SK-N-SH (cell line): Measurements from ENCODE around the gene CLASP1. TPM values are rescaled to one million over a fixed set of nuclear protein-coding genes. Genes with fewer than 3 reads are reported as not detected.

Source experiments
- CTCF ChIA-PET: fragments of 300-600, 350-600 bp; formaldehyde crosslinking; extraction: SDS; loops from one replicate; lab custom pipeline; 2021; lab: Yijun Ruan, JAX
- POLR2A ChIA-PET: fragments of 350-600 bp; sonication (Branson Sonifier 250); formaldehyde crosslinking; extraction: SDS; loops from one replicate; lab custom pipeline; 2020; ENCODE audit warnings: antibody characterized with exemption, inconsistent platforms; lab: Yijun Ruan, JAX
- DNase-seq: peaks from one replicate; pipeline ENCODE4 v3.0.0; 2012
- H2AFZ ChIP-seq: fragments of 200-600 bp; sonication (generic); 2 replicates; pipeline ENCODE4 v1.8.1; 2016; ENCODE audit warnings: antibody characterized with exemption, mild to moderate bottlenecking, low read depth
- H3F3A ChIP-seq: fragments of 200-600 bp; sonication (generic); replicated peaks from 2 replicates; pipeline ENCODE3; 2016; ENCODE audit warnings: antibody characterized with exemption, mild to moderate bottlenecking; ENCODE audit not compliant: insufficient read depth
- H3K27ac ChIP-seq, 2 experiments: fragments of 200-500 bp in 1 of 2; fragments of 200-600 bp in 1 of 2; sonication (Bioruptor generic) in 1 of 2; sonication (generic), shearing (Covaris generic) in 1 of 2; 2 replicates each; pipeline versions ENCODE4 v1.5.1 to v1.6.1; 2014 to 2016; ENCODE audit warnings: low read depth in 2 of 2, inconsistent platforms in 1 of 2, low read length in 1 of 2, mild to moderate bottlenecking in 1 of 2, mixed read lengths in 1 of 2
- H3K27me3 ChIP-seq: fragments of 200-600 bp; sonication (generic), shearing (Covaris generic); 2 replicates; pipeline ENCODE4 v1.6.1; 2016; ENCODE audit warnings: mixed run types; ENCODE audit not compliant: insufficient read depth
- H3K36me3 ChIP-seq, 2 experiments: fragments of 200-500 bp in 1 of 2; fragments of 200-600 bp in 1 of 2; sonication (Bioruptor generic) in 1 of 2; sonication (generic) in 1 of 2; replicated peaks in 1 of 2; 2 replicates each; pipeline versions ENCODE3 to v1.5.1; 2014 to 2016; ENCODE audit warnings: low read length in 1 of 2, mild to moderate bottlenecking in 1 of 2; ENCODE audit not compliant: insufficient read depth in 2 of 2, control insufficient read depth in 1 of 2
- H3K4me1 ChIP-seq, 2 experiments: fragments of 200-500 bp in 1 of 2; fragments of 200-600 bp in 1 of 2; sonication (Bioruptor generic) in 1 of 2; sonication (generic), shearing (Covaris generic) in 1 of 2; 2 replicates each; pipeline versions ENCODE4 v1.5.1 to v1.6.1; 2014 to 2016; ENCODE audit warnings: low read depth in 1 of 2, low read length in 1 of 2, mixed run types in 1 of 2; ENCODE audit not compliant: insufficient read depth in 2 of 2, control insufficient read depth in 1 of 2
- H3K4me2 ChIP-seq: fragments of 200-600 bp; sonication (generic), shearing (Covaris generic); 2 replicates; pipeline ENCODE4 v1.6.1; 2017; ENCODE audit warnings: mixed run types
- H3K4me3 ChIP-seq, 2 experiments: fragments of 200-500 bp in 1 of 2; fragments of 200-600 bp in 1 of 2; sonication (Bioruptor generic) in 1 of 2; sonication (generic), shearing (Covaris generic) in 1 of 2; 2 replicates each; pipeline versions ENCODE4 v1.5.1 to v1.8.1; 2014 to 2016; ENCODE audit warnings: low read depth in 2 of 2, inconsistent platforms in 1 of 2, low read length in 1 of 2, mild to moderate bottlenecking in 1 of 2, mixed read lengths in 1 of 2, moderate library complexity in 1 of 2
- H3K79me2 ChIP-seq: fragments of 200-600 bp; sonication (generic); 2 replicates; pipeline ENCODE4 v1.8.1; 2017; ENCODE audit warnings: mild to moderate bottlenecking; ENCODE audit not compliant: insufficient read depth
- H3K9ac ChIP-seq: fragments of 200-600 bp; sonication (generic); 2 replicates; pipeline ENCODE4 v1.6.1; 2017; ENCODE audit warnings: mixed run types
- H3K9me2 ChIP-seq: fragments of 200-600 bp; sonication (generic); 2 replicates; pipeline ENCODE4 v1.6.1; 2017; ENCODE audit warnings: mixed run types
- H3K9me3 ChIP-seq: fragments of 200-600 bp; sonication (generic); 2 replicates; pipeline ENCODE4 v1.6.1; 2017; ENCODE audit warnings: mixed run types, mild to moderate bottlenecking, moderate library complexity
- H4K20me1 ChIP-seq: fragments of 200-600 bp; sonication (generic); 2 replicates; pipeline ENCODE4 v1.6.1; 2017; ENCODE audit warnings: mild to moderate bottlenecking, mixed run types; ENCODE audit not compliant: insufficient read depth
- CTCF ChIP-seq: fragments of 200-600 bp; sonication (generic); IDR thresholded peaks from 2 replicates; pipeline ENCODE4 v1.6.1; 2017; ENCODE audit warnings: antibody characterized with exemption, mild to moderate bottlenecking, moderate library complexity
- ELF1 ChIP-seq: IDR thresholded peaks from 2 replicates; pipeline ENCODE4 v1.4.0; 2012
- EP300 ChIP-seq, 2 experiments: IDR thresholded peaks; 2 replicates each; pipeline versions ENCODE4 v1.4.0 to v1.6.1; 2012; ENCODE audit warnings: borderline replicate concordance in 1 of 2, low read depth in 1 of 2, low read length in 1 of 2
- FOSL2 ChIP-seq: IDR thresholded peaks from 2 replicates; pipeline ENCODE4 v1.4.0; 2012; ENCODE audit warnings: low read depth, mild to moderate bottlenecking, moderate library complexity, borderline replicate concordance
- FOXJ3 ChIP-seq: sonication (generic); formaldehyde crosslinking; IDR thresholded peaks from 2 replicates; pipeline ENCODE4 v1.5.1; 2020; ENCODE audit warnings: mild to moderate bottlenecking, missing genetic modification reagents
- FOXM1 ChIP-seq: IDR thresholded peaks from 2 replicates; pipeline ENCODE4 v1.4.0; 2012; ENCODE audit warnings: low read depth, mild to moderate bottlenecking
- IRF3 ChIP-seq: fragments of 150-350 bp; IDR thresholded peaks from 2 replicates; pipeline ENCODE4 v1.6.1; 2016; ENCODE audit warnings: mild to moderate bottlenecking, low read depth, low read length
- JUND ChIP-seq: IDR thresholded peaks from 2 replicates; pipeline ENCODE4 v1.4.0; 2012
- MAX ChIP-seq: IDR thresholded peaks from 2 replicates; pipeline ENCODE4 v1.4.0; 2012; ENCODE audit warnings: low read depth
- MEF2A ChIP-seq: IDR thresholded peaks from 2 replicates; pipeline ENCODE4 v1.4.0; 2012; ENCODE audit warnings: low read depth, borderline replicate concordance
- MXI1 ChIP-seq: IDR thresholded peaks from 2 replicates; pipeline ENCODE4 v1.6.1; 2012; ENCODE audit warnings: mild to moderate bottlenecking, low read depth, low read length, improper control_type of control experiment
- NRF1 ChIP-seq: IDR thresholded peaks from 2 replicates; pipeline ENCODE4 v1.6.1; 2012; ENCODE audit warnings: low read depth, mild to moderate bottlenecking, low read length
- RAD21 ChIP-seq: IDR thresholded peaks from 2 replicates; pipeline ENCODE4 v1.6.1; 2012; ENCODE audit warnings: mild to moderate bottlenecking, low read length
- RCOR1 ChIP-seq: fragments of 150-350 bp; IDR thresholded peaks from 2 replicates; pipeline ENCODE4 v1.6.1; 2017; ENCODE audit warnings: antibody characterized with exemption, low read length
- RFX5 ChIP-seq: IDR thresholded peaks from 2 replicates; pipeline ENCODE4 v1.6.1; 2012; ENCODE audit warnings: mild to moderate bottlenecking, improper control_type of control experiment, low read length
- SMC3 ChIP-seq: IDR thresholded peaks from 2 replicates; pipeline ENCODE4 v1.6.1; 2012; ENCODE audit warnings: low read depth, low read length, improper control_type of control experiment
- USF1 ChIP-seq: IDR thresholded peaks from 2 replicates; pipeline ENCODE4 v1.4.0; 2012; ENCODE audit warnings: low read depth, borderline replicate concordance
- YY1 ChIP-seq: IDR thresholded peaks from 2 replicates; pipeline ENCODE4 v1.4.0; 2012; ENCODE audit warnings: low read depth, mild to moderate bottlenecking
- ZBTB33 ChIP-seq: IDR thresholded peaks from 2 replicates; pipeline ENCODE4 v1.4.0; 2012; ENCODE audit warnings: low read depth, borderline replicate concordance
- WGBS: methylation state at CpG from one replicate; pipeline ENCODE4 v1.1.6; 2017; ENCODE audit warnings: low lambda C conversion rate; 5-methylcytosine and 5-hydroxymethylcytosine counted together
- polyA plus RNA-seq, 3 experiments: library from polyadenylated mRNA; depleted of rRNA; stranded (reverse); fragments of >200 nt; gene quantifications; 2 replicates each; pipeline ENCODE4 v1.2.3, GENCODE V29; 2012

The CLASP1 gene
- polyA plus RNA-seq, 1 of the 3 experiments (the other 2 are of a cell fraction), result 4.9 TPM

- POLR2A ChIA-PET, result no interaction called here
- H3K9ac ChIP-seq, result no peak overlapping the region
- H3K4me1 ChIP-seq, result no peaks in the 10 kb centered on the region; a peak in 1 of 4 replicates
- no peaks in the 10 kb centered on the region for H3K9me3 ChIP-seq
- no peaks in the 10 kb centered on the region for H3K27me3 ChIP-seq
- CTCF ChIA-PET, result interaction anchor here (0.5 to 3.5 kb wide), 4 partner anchors 20 to 639 kb away, joined by 3 to 23 read pairs (median 8); no protein-coding TSS in a partner anchor
- no peaks in the 10 kb centered on the region for H3F3A ChIP-seq
- TF ChIP-seq CTCF (no peak), YY1 (no peak), ZBTB33 (no peak), FOXM1 (no peak), MAX (no peak), RFX5 (no peak), FOXJ3 (no peak)
- H3K79me2 ChIP-seq, result no peaks in the 10 kb centered on the region
- H3K9me2 ChIP-seq, result no peaks in the 10 kb centered on the region
- H3K4me2 ChIP-seq, result no peak overlapping the region
- H3K27ac ChIP-seq, result no peak overlapping the region
- H3K4me3 ChIP-seq, result no peak overlapping the region
- DNase-seq, result no peak
- H3K36me3 ChIP-seq, result peaks cover 4 to 23% of the 10 kb centered on the region in 2 experiments
- 85% methylated on average over 13 of the region's 22 CpGs for whole genome bisulfite sequencing
- no peak overlapping the region for H2AFZ ChIP-seq
- H4K20me1 ChIP-seq, result no peaks in the 10 kb centered on the region
These were observed 313.7 kb downstream of the CLASP1 start for GRCh38 chr2:121335294-121336290.

GRCh38 chr2:121334581-121335293 is 314.5 kb downstream of the CLASP1 start:
- H3K79me2 ChIP-seq, result no peaks in the 10 kb centered on the region
- H4K20me1 ChIP-seq, result no peaks in the 10 kb centered on the region
- TF ChIP-seq EP300 (IDR thresholded peaks at IDR 0.05; ENCODE audit: borderline replicate concordance in 1 of 2, low read depth in 1 of 2, low read length in 1 of 2) (no peak), JUND (no peak), RFX5 (no peak), FOXJ3 (no peak), MEF2A (no peak), FOXM1 (no peak), USF1 (no peak), RAD21 (no peak), MAX (no peak), RCOR1 (no peak), ELF1 (no peak), MXI1 (no peak), SMC3 (no peak), NRF1 (no peak), IRF3 (no peak), FOSL2 (no peak)
- no peaks in the 10 kb centered on the region for H3K9me2 ChIP-seq
- H3F3A ChIP-seq, result no peaks in the 10 kb centered on the region
- CTCF ChIA-PET, result interaction anchor here (1.0 to 2.0 kb wide), 4 partner anchors 13 to 240 kb away, joined by 3 to 12 read pairs (median 3); no protein-coding TSS in a partner anchor
- H3K4me3 ChIP-seq, result no peak overlapping the region
- no peaks in the 10 kb centered on the region for H3K27me3 ChIP-seq
- no peak overlapping the region for H3K9ac ChIP-seq
- no peak overlapping the region for H2AFZ ChIP-seq
- 91% methylated on average over 10 of the region's 14 CpGs for WGBS
- no peaks in the 10 kb centered on the region; a peak in 1 of 4 replicates for H3K4me1 ChIP-seq
- peaks cover 4 to 17% of the 10 kb centered on the region in 2 experiments for H3K36me3 ChIP-seq
- no peaks in the 10 kb centered on the region for H3K9me3 ChIP-seq
- H3K4me2 ChIP-seq, result no peak overlapping the region
- no peak overlapping the region for H3K27ac ChIP-seq
- POLR2A ChIA-PET, result no interaction called here
- no peak for DNase-seq
